ENCODE results near the gene MYCBP2. TPM values are rescaled to one million over a fixed set of nuclear protein-coding genes. Genes with fewer than 3 reads are reported as not detected.

The MYCBP2 gene
- total RNA-seq, 1 donor, result 155 TPM

DNA sequence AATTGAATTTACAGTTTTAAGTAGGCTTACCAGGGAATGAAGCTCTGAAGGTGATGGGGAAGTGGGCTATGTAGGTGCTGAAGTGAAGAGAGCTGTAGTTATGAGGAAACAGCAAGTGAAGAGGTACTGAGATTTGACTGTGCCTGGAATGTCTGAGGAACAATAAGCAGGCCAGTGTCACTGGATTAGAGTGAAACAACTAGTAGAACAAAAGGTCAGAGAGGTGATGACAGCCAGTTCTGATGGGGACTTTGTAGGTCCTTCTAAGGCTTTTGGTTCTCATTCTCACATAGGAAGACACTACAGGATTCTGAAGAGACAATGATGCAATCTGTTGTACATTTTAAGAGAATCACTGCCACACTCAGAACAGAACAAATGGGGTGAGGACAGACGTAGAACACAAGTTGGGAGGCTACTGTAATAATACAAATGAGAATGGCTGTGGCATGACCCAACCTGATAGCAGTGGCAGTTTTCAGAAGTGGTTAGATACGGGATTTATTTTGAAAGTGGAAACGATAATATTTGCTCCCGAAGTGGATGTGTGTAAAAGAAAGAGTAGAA, 130.8 kb downstream of the MYCBP2 start:
- DNase-seq (ENCODE audit: insufficient read length, low spot score, missing footprints), result no peak
- H3K27me3 ChIP-seq (ENCODE audit: insufficient read depth, low read length), result no peaks in the 10 kb centered on the region
- no peaks in the 10 kb centered on the region for H4K20me1 ChIP-seq (ENCODE audit: insufficient read depth, low read length)
- H2AFZ ChIP-seq (ENCODE audit: low read length), result no peak overlapping the region
- no peak overlapping the region for H3K4me3 ChIP-seq (ENCODE audit: insufficient read depth, low read length)
- no peaks in the 10 kb centered on the region for H3K4me1 ChIP-seq (ENCODE audit: insufficient read depth, low read length)
- H3K9me3 ChIP-seq (ENCODE audit: low read depth, low read length), result no peaks in the 10 kb centered on the region
- H3K36me3 ChIP-seq (ENCODE audit: insufficient read depth, low read length), result no peaks in the 10 kb centered on the region
- H3K27ac ChIP-seq (ENCODE audit: low read depth, low read length), result no peak overlapping the region
- H3K79me2 ChIP-seq (ENCODE audit: insufficient read depth, low read length), result no peaks in the 10 kb centered on the region
- TF ChIP-seq, protein P1, sequence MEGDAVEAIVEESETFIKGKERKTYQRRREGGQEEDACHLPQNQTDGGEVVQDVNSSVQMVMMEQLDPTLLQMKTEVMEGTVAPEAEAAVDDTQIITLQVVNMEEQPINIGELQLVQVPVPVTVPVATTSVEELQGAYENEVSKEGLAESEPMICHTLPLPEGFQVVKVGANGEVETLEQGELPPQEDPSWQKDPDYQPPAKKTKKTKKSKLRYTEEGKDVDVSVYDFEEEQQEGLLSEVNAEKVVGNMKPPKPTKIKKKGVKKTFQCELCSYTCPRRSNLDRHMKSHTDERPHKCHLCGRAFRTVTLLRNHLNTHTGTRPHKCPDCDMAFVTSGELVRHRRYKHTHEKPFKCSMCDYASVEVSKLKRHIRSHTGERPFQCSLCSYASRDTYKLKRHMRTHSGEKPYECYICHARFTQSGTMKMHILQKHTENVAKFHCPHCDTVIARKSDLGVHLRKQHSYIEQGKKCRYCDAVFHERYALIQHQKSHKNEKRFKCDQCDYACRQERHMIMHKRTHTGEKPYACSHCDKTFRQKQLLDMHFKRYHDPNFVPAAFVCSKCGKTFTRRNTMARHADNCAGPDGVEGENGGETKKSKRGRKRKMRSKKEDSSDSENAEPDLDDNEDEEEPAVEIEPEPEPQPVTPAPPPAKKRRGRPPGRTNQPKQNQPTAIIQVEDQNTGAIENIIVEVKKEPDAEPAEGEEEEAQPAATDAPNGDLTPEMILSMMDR (IDR thresholded peaks at IDR 0.05; ENCODE audit: extremely low read depth, low read depth, low read length), result no peak
- no peak overlapping the region for H3K4me2 ChIP-seq (ENCODE audit: insufficient read depth, low read length)

DNA sequence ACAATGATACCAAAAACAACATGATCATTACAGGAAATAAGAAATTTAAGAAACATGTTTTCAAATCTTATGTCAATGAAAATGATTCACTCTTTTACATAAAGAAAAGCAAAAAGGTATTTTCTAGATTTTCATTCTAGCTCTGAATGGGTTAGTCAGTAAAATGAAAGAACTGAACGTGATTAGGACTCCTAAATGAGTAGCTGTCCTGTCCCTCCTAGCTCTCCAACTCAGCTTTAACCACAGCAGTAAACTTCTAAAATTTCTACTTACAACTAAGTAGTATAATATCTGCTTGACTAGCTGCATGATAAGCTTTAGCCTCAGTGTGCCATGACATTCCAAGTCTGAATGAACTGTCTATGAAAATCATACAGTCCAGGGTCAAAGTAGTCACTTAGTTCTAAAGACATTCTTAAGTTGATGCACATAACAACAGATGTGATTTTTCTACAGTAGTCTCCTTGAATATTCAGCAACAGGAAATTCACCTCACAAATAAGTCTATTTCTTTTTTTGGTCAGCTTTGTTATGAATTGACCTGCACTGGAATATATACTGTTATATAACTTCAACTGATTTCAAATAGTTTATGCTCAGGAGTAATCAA, 136.4 kb downstream of the MYCBP2 start:
- H3K79me2 ChIP-seq (ENCODE audit: insufficient read depth, low read length), result no peaks in the 10 kb centered on the region
- no peak overlapping the region for H2AFZ ChIP-seq (ENCODE audit: low read length)
- H3K27ac ChIP-seq (ENCODE audit: low read depth, low read length), result no peak overlapping the region
- no peaks in the 10 kb centered on the region for H3K4me1 ChIP-seq (ENCODE audit: insufficient read depth, low read length)
- H4K20me1 ChIP-seq (ENCODE audit: insufficient read depth, low read length), result no peaks in the 10 kb centered on the region
- H3K9me3 ChIP-seq (ENCODE audit: low read depth, low read length), result no peaks in the 10 kb centered on the region
- H3K4me3 ChIP-seq (ENCODE audit: insufficient read depth, low read length), result no peak overlapping the region
- H3K27me3 ChIP-seq (ENCODE audit: insufficient read depth, low read length), result no peaks in the 10 kb centered on the region
- TF ChIP-seq, protein P1 (IDR thresholded peaks at IDR 0.05; ENCODE audit: extremely low read depth, low read depth, low read length), result no peak
- no peak overlapping the region for H3K4me2 ChIP-seq (ENCODE audit: insufficient read depth, low read length)
- no peak for DNase-seq (ENCODE audit: insufficient read length, low spot score, missing footprints)
- peaks cover 13% of the 10 kb centered on the region for H3K36me3 ChIP-seq (ENCODE audit: insufficient read depth, low read length)

DNA sequence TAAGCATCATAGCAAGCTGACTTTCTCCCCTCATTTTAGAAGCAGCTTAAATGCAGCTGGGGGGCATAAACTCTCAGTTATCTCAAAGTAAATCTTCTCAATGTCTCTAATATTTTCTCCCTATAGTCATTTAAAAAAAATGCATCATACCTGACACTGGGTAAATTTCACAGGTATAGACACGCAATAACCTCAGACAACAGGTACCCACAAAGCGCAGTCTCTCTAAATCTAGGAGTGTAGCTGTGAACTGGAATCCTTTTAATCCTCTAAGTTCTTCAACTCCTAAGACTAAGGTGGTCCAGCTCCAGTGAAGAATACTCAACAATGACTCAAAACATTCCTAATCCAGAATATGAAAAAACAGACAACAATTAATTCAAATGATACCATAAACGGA, 141.2 kb downstream of the MYCBP2 start:
- Histone ChIP-seq H3K4me2 (ENCODE audit: insufficient read depth, low read length) (no peak overlapping the region), H2AFZ (ENCODE audit: low read length) (no peak overlapping the region), H3K27me3 (ENCODE audit: insufficient read depth, low read length) (no peaks in the 10 kb centered on the region), H3K79me2 (ENCODE audit: insufficient read depth, low read length) (no peaks in the 10 kb centered on the region), H3K27ac (ENCODE audit: low read depth, low read length) (no peak overlapping the region), H3K36me3 (ENCODE audit: insufficient read depth, low read length) (peaks cover 25% of the 10 kb centered on the region), H3K9me3 (ENCODE audit: low read depth, low read length) (no peaks in the 10 kb centered on the region), H3K4me3 (ENCODE audit: insufficient read depth, low read length) (no peak overlapping the region), H3K4me1 (ENCODE audit: insufficient read depth, low read length) (no peaks in the 10 kb centered on the region), H4K20me1 (ENCODE audit: insufficient read depth, low read length) (no peaks in the 10 kb centered on the region)
- DNase-seq (ENCODE audit: insufficient read length, low spot score, missing footprints), result no peak
- TF ChIP-seq, protein P1 (IDR thresholded peaks at IDR 0.05; ENCODE audit: extremely low read depth, low read depth, low read length), result no peak

DNA sequence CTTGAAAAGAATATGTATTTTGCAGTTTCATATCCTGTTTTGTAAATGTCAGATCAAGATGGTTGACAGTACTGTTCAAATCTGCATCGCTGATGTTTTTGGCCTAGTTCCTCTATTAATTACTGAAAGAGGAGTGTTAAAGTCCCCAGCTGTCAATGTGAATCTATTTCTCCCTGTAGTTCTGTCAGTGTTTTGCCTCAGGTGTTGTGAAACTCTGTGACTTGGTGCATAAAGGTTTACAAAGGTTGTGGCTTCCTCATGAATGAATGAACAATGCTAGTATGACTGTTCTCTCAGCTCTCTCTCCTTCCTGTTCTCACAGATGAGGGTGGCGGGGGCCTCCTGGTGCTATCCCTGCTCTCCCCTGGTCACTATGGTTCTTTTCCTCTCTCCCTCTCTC, 142.4 kb downstream of the MYCBP2 start:
- Histone ChIP-seq H4K20me1 (ENCODE audit: insufficient read depth, low read length) (no peaks in the 10 kb centered on the region), H2AFZ (ENCODE audit: low read length) (no peak overlapping the region), H3K4me1 (ENCODE audit: insufficient read depth, low read length) (no peaks in the 10 kb centered on the region), H3K4me3 (ENCODE audit: insufficient read depth, low read length) (no peak overlapping the region), H3K79me2 (ENCODE audit: insufficient read depth, low read length) (no peaks in the 10 kb centered on the region), H3K27ac (ENCODE audit: low read depth, low read length) (no peak overlapping the region), H3K4me2 (ENCODE audit: insufficient read depth, low read length) (no peak overlapping the region), H3K9me3 (ENCODE audit: low read depth, low read length) (no peaks in the 10 kb centered on the region), H3K36me3 (ENCODE audit: insufficient read depth, low read length) (peaks cover 33% of the 10 kb centered on the region), H3K27me3 (ENCODE audit: insufficient read depth, low read length) (no peaks in the 10 kb centered on the region)
- DNase-seq (ENCODE audit: insufficient read length, low spot score, missing footprints), result no peak
- TF ChIP-seq, protein P1 (IDR thresholded peaks at IDR 0.05; ENCODE audit: extremely low read depth, low read depth, low read length), result no peak

Data from osteoblast (primary cell).